ENCODE results near the gene HOXC13. TPM values are rescaled to one million over a fixed set of nuclear protein-coding genes. Genes with fewer than 3 reads are reported as not detected.

HOXC13 gene, protein sequence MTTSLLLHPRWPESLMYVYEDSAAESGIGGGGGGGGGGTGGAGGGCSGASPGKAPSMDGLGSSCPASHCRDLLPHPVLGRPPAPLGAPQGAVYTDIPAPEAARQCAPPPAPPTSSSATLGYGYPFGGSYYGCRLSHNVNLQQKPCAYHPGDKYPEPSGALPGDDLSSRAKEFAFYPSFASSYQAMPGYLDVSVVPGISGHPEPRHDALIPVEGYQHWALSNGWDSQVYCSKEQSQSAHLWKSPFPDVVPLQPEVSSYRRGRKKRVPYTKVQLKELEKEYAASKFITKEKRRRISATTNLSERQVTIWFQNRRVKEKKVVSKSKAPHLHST
- total RNA-seq = not detected
- not detected for polyA plus RNA-seq
- not detected for total RNA-seq

DNA sequence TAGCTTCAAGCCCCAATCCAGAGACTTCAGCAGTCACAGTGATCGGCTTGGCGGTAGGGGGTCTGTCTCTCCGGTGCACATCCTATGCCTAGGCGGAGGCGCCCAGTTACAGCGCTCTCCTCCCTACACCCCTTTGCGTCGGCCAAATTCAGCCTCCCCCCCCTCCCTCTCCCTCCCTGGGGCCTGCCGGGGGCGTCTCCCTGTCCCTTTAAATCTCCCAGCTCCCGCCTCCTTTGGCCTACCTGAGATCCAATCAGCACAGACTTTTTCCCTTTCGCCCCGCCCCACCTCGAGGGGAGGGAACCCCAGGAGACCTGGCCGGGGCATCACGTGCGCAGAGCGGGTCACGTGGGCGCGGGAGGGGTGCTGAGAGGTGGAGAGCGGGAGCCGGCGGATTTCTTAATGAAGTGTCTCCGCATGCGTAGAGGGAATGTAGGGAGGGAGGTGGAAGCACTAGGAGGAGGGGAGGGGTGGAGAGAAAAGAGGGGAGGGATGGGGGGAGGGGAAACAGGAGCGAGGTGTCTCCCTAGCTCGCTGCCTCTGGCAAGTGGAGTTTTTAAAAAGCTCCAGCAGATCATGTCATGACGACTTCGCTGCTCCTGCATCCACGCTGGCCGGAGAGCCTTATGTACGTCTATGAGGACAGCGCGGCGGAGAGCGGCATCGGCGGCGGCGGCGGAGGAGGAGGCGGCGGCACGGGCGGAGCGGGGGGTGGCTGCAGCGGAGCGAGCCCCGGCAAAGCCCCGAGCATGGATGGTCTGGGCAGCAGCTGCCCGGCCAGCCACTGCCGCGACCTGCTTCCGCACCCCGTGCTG, at the start of gene HOXC13:
TSS of gene HOXC13 (plus strand) at position 506 of the 815 bp plus-strand sequence. CDS start at position 582, 76 bp downstream.
- CTCF ChIA-PET = no interaction called here

GRCh38 chr12:53890081-53890480, 48.5 kb upstream of the HOXC13 start:
- Mint-ChIP-seq H3K36me3 (no peaks in the 10 kb centered on the region), H3K9me3 (peaks cover 0 to 3% (median 0%) of the 10 kb centered on the region in 11 donors), H3K4me1 (peaks cover 0 to 2% (median 0%) of the 10 kb centered on the region in 7 donors), H3K27ac (no peak overlapping the region), H3K27me3 (peaks cover 55 to 79% (median 70%) of the 10 kb centered on the region in 5 donors), H3K4me3 (no peak overlapping the region)
- DNase-seq (no peak), ATAC-seq (no peak)
- Histone ChIP-seq H3K4me1 (ENCODE audit: control insufficient read depth in 2 of 2, insufficient read depth in 2 of 2, low read length in 2 of 2) (no peaks in the 10 kb centered on the region), H3K27me3 (ENCODE audit: control insufficient read depth in 2 of 2, insufficient read depth in 2 of 2, low read length in 2 of 2) (no peaks in the 10 kb centered on the region), H3K27ac (ENCODE audit: low read depth, low read length) (no peak overlapping the region), H3K4me3 (ENCODE audit: low read length) (no peak overlapping the region), H3K36me3 (ENCODE audit: control insufficient read depth in 2 of 3, insufficient read depth in 3 of 3, low read length in 3 of 3) (no peaks in the 10 kb centered on the region), H3K9me3 (ENCODE audit: control insufficient read depth in 2 of 3, low read length in 3 of 3) (no peaks in the 10 kb centered on the region)
- intact Hi-C loops (cut with micrococcal nuclease) = no loop called here
- POLR2A ChIA-PET = no interaction called here
- CTCF ChIA-PET = no interaction called here

More for the DNA sequence above, at the start of gene HOXC13:
- Histone ChIP-seq H3K27ac (ENCODE audit: low read depth, low read length) (no peak within 1 kb of the TSS), H3K4me3 (ENCODE audit: low read length) (no peak within 1 kb of the TSS), H3K36me3 (ENCODE audit: control insufficient read depth in 2 of 3, insufficient read depth in 3 of 3, low read length in 3 of 3) (no peaks in the 10 kb centered on the region), H3K4me1 (ENCODE audit: control insufficient read depth in 2 of 2, insufficient read depth in 2 of 2, low read length in 2 of 2) (peaks cover 0 to 3% of the 10 kb centered on the region in 2 donors), H3K9me3 (ENCODE audit: control insufficient read depth in 2 of 3, low read length in 3 of 3) (no peaks in the 10 kb centered on the region), H3K27me3 (ENCODE audit: control insufficient read depth in 2 of 2, insufficient read depth in 2 of 2, low read length in 2 of 2) (peaks cover 18 to 42% of the 10 kb centered on the region in 2 donors)
- ATAC-seq (no peak), DNase-seq (peak in 1 of 9 donors; percentile 21)
- H3K27me3 Mint-ChIP-seq = peaks cover 84 to 95% (median 90%) of the 10 kb centered on the region in 5 donors
- POLR2A ChIA-PET = no interaction called here
- intact Hi-C loops (cut with micrococcal nuclease) = loop anchor here in 1 of 2 donors (5.0 kb wide), 2 partner anchors 44 to 59 kb away; no protein-coding TSS in a partner anchor
- peaks cover 0 to 35% (median 23%) of the 10 kb centered on the region in 7 donors for H3K4me1 Mint-ChIP-seq
- H3K9me3 Mint-ChIP-seq = peaks cover 0 to 12% (median 0%) of the 10 kb centered on the region in 11 donors
- H3K4me3 Mint-ChIP-seq = peak within 1 kb of the TSS in 8 of 10 donors; percentile 22 to 63 (median 42)
- H3K27ac Mint-ChIP-seq = peak within 1 kb of the TSS in 2 of 9 donors; percentile 13 to 46
- H3K36me3 Mint-ChIP-seq = peaks cover 0 to 1% (median 0%) of the 10 kb centered on the region in 5 donors

DNA sequence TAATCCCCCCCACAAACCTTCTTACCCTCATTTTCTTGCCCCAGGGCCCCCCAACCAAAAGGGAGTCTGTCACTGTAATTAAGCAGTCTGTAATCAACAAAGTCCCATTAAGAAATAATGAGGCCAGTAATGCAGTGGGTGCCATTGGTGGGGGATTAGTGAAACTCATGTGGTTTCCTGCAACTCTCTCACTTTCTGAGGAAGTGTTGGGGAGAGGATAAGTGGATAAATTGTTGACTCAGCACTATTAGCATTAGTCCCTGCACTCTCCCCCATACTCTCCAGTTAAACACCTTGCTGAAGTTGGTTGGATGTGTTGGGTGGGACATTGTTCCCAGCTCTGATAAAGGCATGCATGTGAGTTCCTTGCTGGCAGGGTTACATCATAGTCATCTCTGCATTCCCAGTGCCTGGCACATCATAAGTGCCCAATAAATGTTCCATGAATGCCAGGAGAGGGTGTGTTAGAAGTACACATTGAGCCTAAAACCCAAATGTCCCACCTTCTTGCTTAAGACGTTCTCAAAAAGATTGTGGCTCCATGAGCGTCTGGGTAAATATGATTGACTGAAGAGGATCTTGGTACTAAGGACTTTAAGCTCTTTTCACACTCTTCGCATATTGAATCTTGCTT, 45.8 kb upstream of the HOXC13 start:
- no peaks in the 10 kb centered on the region for H3K4me1 ChIP-seq (ENCODE audit: control insufficient read depth in 2 of 2, insufficient read depth in 2 of 2, low read length in 2 of 2)
- H3K27ac ChIP-seq (ENCODE audit: low read depth, low read length) = no peak overlapping the region
- POLR2A ChIA-PET = no interaction called here
- ATAC-seq (no peak), DNase-seq (no peak)
- no peaks in the 10 kb centered on the region for H3K27me3 ChIP-seq (ENCODE audit: control insufficient read depth in 2 of 2, insufficient read depth in 2 of 2, low read length in 2 of 2)
- H3K27ac Mint-ChIP-seq = no peak overlapping the region
- no peaks in the 10 kb centered on the region for H3K36me3 ChIP-seq (ENCODE audit: control insufficient read depth in 2 of 3, insufficient read depth in 3 of 3, low read length in 3 of 3)
- no peak overlapping the region for H3K4me3 ChIP-seq (ENCODE audit: low read length)
- H3K9me3 ChIP-seq (ENCODE audit: control insufficient read depth in 2 of 3, low read length in 3 of 3) = no peaks in the 10 kb centered on the region
- H3K4me3 Mint-ChIP-seq = no peak overlapping the region
- peaks cover 0 to 5% (median 0%) of the 10 kb centered on the region in 11 donors for H3K9me3 Mint-ChIP-seq
- CTCF ChIA-PET = no interaction called here
- H3K36me3 Mint-ChIP-seq = no peaks in the 10 kb centered on the region
- H3K4me1 Mint-ChIP-seq = peaks cover 0 to 2% (median 0%) of the 10 kb centered on the region in 7 donors
- H3K27me3 Mint-ChIP-seq = peaks cover 52 to 85% (median 71%) of the 10 kb centered on the region in 5 donors
- intact Hi-C loops (cut with micrococcal nuclease) = no loop called here

DNA sequence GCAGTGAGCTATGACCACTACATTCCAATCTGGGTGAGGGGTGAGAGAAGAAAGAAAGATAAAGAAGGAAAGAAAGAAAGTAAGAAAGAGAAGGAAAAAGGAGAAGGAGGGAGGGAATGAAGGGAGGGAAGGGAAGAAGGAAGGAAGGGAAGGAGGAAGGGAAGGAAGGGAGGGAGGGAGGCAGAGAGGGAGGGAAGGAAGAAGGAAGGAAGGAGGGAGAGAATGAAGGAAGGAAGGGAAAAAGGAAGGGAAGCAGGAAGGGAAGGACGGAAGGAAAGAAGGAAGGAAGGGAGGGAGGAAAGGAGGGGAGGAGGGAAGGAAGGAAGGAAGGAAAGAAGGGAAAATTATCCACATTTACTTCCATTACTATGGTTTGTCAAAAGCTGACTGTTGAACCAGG, 39.4 kb upstream of the HOXC13 start:
- Histone ChIP-seq H3K9me3 (ENCODE audit: control insufficient read depth in 2 of 3, low read length in 3 of 3) (no peaks in the 10 kb centered on the region), H3K27me3 (ENCODE audit: control insufficient read depth in 2 of 2, insufficient read depth in 2 of 2, low read length in 2 of 2) (peaks cover 0 to 5% of the 10 kb centered on the region in 2 donors), H3K27ac (ENCODE audit: low read depth, low read length) (no peak overlapping the region), H3K4me1 (ENCODE audit: control insufficient read depth in 2 of 2, insufficient read depth in 2 of 2, low read length in 2 of 2) (no peaks in the 10 kb centered on the region), H3K4me3 (ENCODE audit: low read length) (no peak overlapping the region), H3K36me3 (ENCODE audit: control insufficient read depth in 2 of 3, insufficient read depth in 3 of 3, low read length in 3 of 3) (no peaks in the 10 kb centered on the region)
- Mint-ChIP-seq H3K36me3 (no peaks in the 10 kb centered on the region), H3K4me3 (no peak overlapping the region), H3K27me3 (peaks cover 52 to 74% (median 62%) of the 10 kb centered on the region in 5 donors), H3K27ac (no peak overlapping the region), H3K9me3 (peaks cover 0 to 5% (median 0%) of the 10 kb centered on the region in 11 donors), H3K4me1 (no peaks in the 10 kb centered on the region)
- CTCF ChIA-PET = no interaction called here
- DNase-seq = no peak
- ATAC-seq = no peak
- intact Hi-C loops (cut with micrococcal nuclease) = no loop called here
- POLR2A ChIA-PET = no interaction called here

- CTCF ChIA-PET = no interaction called here
- no peaks in the 10 kb centered on the region for H3K36me3 Mint-ChIP-seq
- H3K27me3 ChIP-seq (ENCODE audit: control insufficient read depth in 2 of 2, insufficient read depth in 2 of 2, low read length in 2 of 2) = peaks cover 0 to under 1% of the 10 kb centered on the region in 2 donors
Observed at GRCh38 chr12:53907103-53907502, 31.5 kb upstream of the HOXC13 start.

GRCh38 chr12:53916788-53917655, 21.6 kb upstream of the HOXC13 start:
- Mint-ChIP-seq H3K9me3 (peaks cover 0 to 3% (median 0%) of the 10 kb centered on the region in 11 donors), H3K36me3 (no peaks in the 10 kb centered on the region), H3K27ac (no peak overlapping the region), H3K27me3 (peaks cover 65 to 83% (median 76%) of the 10 kb centered on the region in 5 donors), H3K4me3 (no peak overlapping the region), H3K4me1 (no peaks in the 10 kb centered on the region)
- POLR2A ChIA-PET = no interaction called here
- Histone ChIP-seq H3K4me1 (ENCODE audit: control insufficient read depth in 2 of 2, insufficient read depth in 2 of 2, low read length in 2 of 2) (no peaks in the 10 kb centered on the region), H3K9me3 (ENCODE audit: control insufficient read depth in 2 of 3, low read length in 3 of 3) (no peaks in the 10 kb centered on the region), H3K27ac (ENCODE audit: low read depth, low read length) (no peak overlapping the region), H3K4me3 (ENCODE audit: low read length) (no peak overlapping the region), H3K27me3 (ENCODE audit: control insufficient read depth in 2 of 2, insufficient read depth in 2 of 2, low read length in 2 of 2) (peaks cover 0 to 30% of the 10 kb centered on the region in 2 donors), H3K36me3 (ENCODE audit: control insufficient read depth in 2 of 3, insufficient read depth in 3 of 3, low read length in 3 of 3) (no peaks in the 10 kb centered on the region)
- DNase-seq (no peak), ATAC-seq (no peak)
- CTCF ChIA-PET = no interaction called here
- intact Hi-C loops (cut with micrococcal nuclease) = loop anchor here in 1 of 2 donors (5.0 kb wide), 1 partner anchor 785 kb away; no protein-coding TSS in a partner anchor

More at GRCh38 chr12:53907103-53907502, 31.5 kb upstream of the HOXC13 start:
- POLR2A ChIA-PET = no interaction called here
- DNase-seq (no peak), ATAC-seq (no peak)
- Histone ChIP-seq H3K4me3 (ENCODE audit: low read length) (no peak overlapping the region), H3K4me1 (ENCODE audit: control insufficient read depth in 2 of 2, insufficient read depth in 2 of 2, low read length in 2 of 2) (no peaks in the 10 kb centered on the region), H3K27ac (ENCODE audit: low read depth, low read length) (no peak overlapping the region), H3K9me3 (ENCODE audit: control insufficient read depth in 2 of 3, low read length in 3 of 3) (no peaks in the 10 kb centered on the region), H3K36me3 (ENCODE audit: control insufficient read depth in 2 of 3, insufficient read depth in 3 of 3, low read length in 3 of 3) (no peaks in the 10 kb centered on the region)
- no peaks in the 10 kb centered on the region for H3K4me1 Mint-ChIP-seq
- H3K27ac Mint-ChIP-seq = no peak overlapping the region
- peaks cover 29 to 45% (median 38%) of the 10 kb centered on the region in 5 donors for H3K27me3 Mint-ChIP-seq
- H3K4me3 Mint-ChIP-seq = no peak overlapping the region
- peaks cover 0 to 2% (median 0%) of the 10 kb centered on the region in 11 donors for H3K9me3 Mint-ChIP-seq
- intact Hi-C loops (cut with micrococcal nuclease) = no loop called here

All from naive thymus-derived CD4-positive, alpha-beta T cell (primary cell).